Pons (tissue), 1 donor: ENCODE measurements around the gene ACAP1.

Source experiments
- DNase-seq: peaks from one replicate; pipeline ENCODE4 v3.0.0-alpha.2; 2016; ENCODE audit warnings: low spot score

The ACAP1 gene

GRCh38 chr17:7312432-7313087 lies 23.8 kb upstream of the ACAP1 start:
- no peak for DNase-seq

GRCh38 chr17:7313088-7313889 lies 23.0 kb upstream of the ACAP1 start:
- DNase-seq, result no peak

GRCh38 chr17:7313890-7314718 lies 22.2 kb upstream of the ACAP1 start:
- no peak for DNase-seq

GRCh38 chr17:7314719-7315569 lies 21.4 kb upstream of the ACAP1 start, which contains the start of gene GPS2:
GPS2 (minus strand) TSS chr17:7315360; CDS start chr17:7315052, 308 bp downstream.
- peak; percentile 70 for DNase-seq

- no peak for DNase-seq
These were observed 20.6 kb upstream of the ACAP1 start for GRCh38 chr17:7315570-7316235.

- DNase-seq, result no peak
These were observed 19.0 kb upstream of the ACAP1 start for GRCh38 chr17:7317161-7317803.

GRCh38 chr17:7318121-7318860 lies 18.0 kb upstream of the ACAP1 start:
- DNase-seq, result no peak

- no peak for DNase-seq
These were observed 14.9 kb upstream of the ACAP1 start for GRCh38 chr17:7321466-7321865.

GRCh38 chr17:7322520-7323194 lies 13.7 kb upstream of the ACAP1 start:
- no peak for DNase-seq

- DNase-seq, result no peak
These were observed 12.4 kb upstream of the ACAP1 start for GRCh38 chr17:7323731-7324437.

GRCh38 chr17:7324438-7324779 lies 11.9 kb upstream of the ACAP1 start:
- DNase-seq, result no peak

GRCh38 chr17:7325031-7325528 lies 11.2 kb upstream of the ACAP1 start:
- DNase-seq, result no peak

GRCh38 chr17:7326186-7326585 lies 10.1 kb upstream of the ACAP1 start:
- no peak for DNase-seq

- no peak for DNase-seq
These were observed 9.3 kb upstream of the ACAP1 start for GRCh38 chr17:7327056-7327455.

- no peak for DNase-seq
These were observed 8.8 kb upstream of the ACAP1 start for GRCh38 chr17:7327501-7327900.

- no peak for DNase-seq
These were observed 8.3 kb upstream of the ACAP1 start for GRCh38 chr17:7328009-7328408.

- DNase-seq, result no peak
These were observed 7.4 kb upstream of the ACAP1 start, which contains the start of gene NEURL4 for GRCh38 chr17:7328840-7329373. NEURL4 (minus strand) TSS chr17:7329335; CDS start chr17:7329312, 23 bp downstream.

GRCh38 chr17:7329374-7329996 lies 6.8 kb upstream of the ACAP1 start:
- peak; percentile 97 for DNase-seq
